Endothelial cell of umbilical vein (primary cell): ENCODE measurements around the gene B4GALNT4. TPM values are rescaled to one million over a fixed set of nuclear protein-coding genes. Genes with fewer than 3 reads are reported as not detected.

Experiments used
- BruUV-seq: library from RNA; stranded (reverse); fragments of 400-500 nt; replicated peaks from 2 replicates; lab custom pipeline; 2021; lab: Mats Ljungman, UMichigan
- CTCF ChIA-PET: fragments of 300-600, 350-600 bp; sonication (Branson Sonifier 250); formaldehyde crosslinking; loops from one replicate; lab custom pipeline; 2021; ENCODE audit warnings: antibody characterized with exemption, inconsistent platforms; lab: Charles Lee
- POLR2A ChIA-PET: fragments of 300-600, 350-600 bp; sonication (Branson Sonifier 250); formaldehyde crosslinking; loops from one replicate; lab custom pipeline; 2021; ENCODE audit warnings: antibody characterized with exemption, inconsistent platforms; lab: Charles Lee
- DNase-seq: peaks from one replicate; pipeline ENCODE4 v3.0.0-alpha.2; 2011; ENCODE audit warnings: low read depth, low spot score
- FAIRE-seq: peaks from 2 replicates; lab custom pipeline; 2011; peaks lifted over from hg19 to GRCh38; lab: Jason Lieb, UNC
- H2AFZ ChIP-seq: 2 replicates; pipeline ENCODE4 v1.6.0; 2012; ENCODE audit warnings: low read depth, low read length, control low read depth, inconsistent platforms
- H3K27ac ChIP-seq: 2 replicates; pipeline ENCODE4 v1.5.1; 2011; ENCODE audit warnings: low read depth, mild to moderate bottlenecking, control low read depth, low read length, moderate library complexity; ENCODE audit not compliant: insufficient read depth
- H3K27me3 ChIP-seq, 2 experiments: 2 replicates each; pipeline versions ENCODE4 v1.6.0 to v1.6.1; 2011; ENCODE audit warnings: low read length in 2 of 2, mixed read lengths in 1 of 2; ENCODE audit not compliant: control insufficient read depth in 2 of 2, insufficient read depth in 2 of 2
- H3K36me3 ChIP-seq, 2 experiments: 2 replicates in 1 of 2; 3 replicates in 1 of 2; pipeline ENCODE4 v1.5.1; 2011; ENCODE audit warnings: low read length in 2 of 2, mild to moderate bottlenecking in 1 of 2, moderate library complexity in 1 of 2; ENCODE audit not compliant: control insufficient read depth in 2 of 2, insufficient read depth in 2 of 2; ENCODE audit errors: extremely low read depth in 1 of 2
- H3K4me1 ChIP-seq: 3 replicates; pipeline ENCODE4 v1.5.1; 2011; ENCODE audit warnings: mild to moderate bottlenecking, low read length; ENCODE audit not compliant: control insufficient read depth, insufficient read depth; ENCODE audit errors: extremely low read depth
- H3K4me2 ChIP-seq: 2 replicates; pipeline ENCODE4 v1.6.1; 2011; ENCODE audit warnings: low read length, control low read depth, mixed read lengths; ENCODE audit not compliant: insufficient read depth
- H3K4me3 ChIP-seq, 3 experiments: fragments of 200-600 bp in 1 of 3; sonication (generic), shearing (Covaris generic) in 1 of 3; replicated peaks in 1 of 3; 2 replicates each; pipeline ENCODE4 v1.5.1; 2011 to 2016; ENCODE audit warnings: control low read depth in 3 of 3, low read length in 3 of 3, mild to moderate bottlenecking in 2 of 3, inconsistent platforms in 1 of 3, low read depth in 1 of 3, moderate library complexity in 1 of 3; ENCODE audit not compliant: insufficient read depth in 1 of 3
- H3K79me2 ChIP-seq: 2 replicates; pipeline ENCODE4 v1.6.0; 2012; ENCODE audit warnings: low read length, inconsistent platforms; ENCODE audit not compliant: control insufficient read depth, insufficient read depth
- H3K9ac ChIP-seq: replicated peaks from 2 replicates; pipeline ENCODE3; 2011; ENCODE audit warnings: low read length, control low read depth; ENCODE audit not compliant: insufficient read depth; ENCODE audit errors: extremely low read depth
- H3K9me1 ChIP-seq: replicated peaks from 3 replicates; pipeline ENCODE4 v1.6.0; 2011; ENCODE audit warnings: mild to moderate bottlenecking, low read length; ENCODE audit not compliant: control insufficient read depth, insufficient read depth; ENCODE audit errors: extremely low read depth
- H3K9me3 ChIP-seq: replicated peaks from 2 replicates; pipeline ENCODE4 v1.5.1; 2012; ENCODE audit warnings: low read length, inconsistent platforms; ENCODE audit not compliant: control insufficient read depth, insufficient read depth
- H4K20me1 ChIP-seq: replicated peaks from 2 replicates; pipeline ENCODE3; 2011; ENCODE audit warnings: mild to moderate bottlenecking, low read length; ENCODE audit not compliant: control insufficient read depth, insufficient read depth; ENCODE audit errors: extremely low read depth
- EZH2 ChIP-seq: IDR thresholded peaks from 2 replicates; pipeline ENCODE4 v1.6.1; 2012; ENCODE audit warnings: borderline replicate concordance, low read depth, mild to moderate bottlenecking, moderate library complexity, low read length, inconsistent platforms; ENCODE audit not compliant: severe bottlenecking
- FOS ChIP-seq: IDR thresholded peaks from 2 replicates; pipeline ENCODE4 v1.6.1; 2011; ENCODE audit warnings: mild to moderate bottlenecking, low read length, moderate library complexity, borderline replicate concordance; ENCODE audit not compliant: insufficient read depth
- GATA2 ChIP-seq: IDR thresholded peaks from 2 replicates; pipeline ENCODE4 v1.7.0; 2011; ENCODE audit warnings: low read depth, mild to moderate bottlenecking, moderate library complexity, mixed read lengths, low read length; ENCODE audit not compliant: insufficient read length, insufficient read depth
- JUN ChIP-seq: IDR thresholded peaks from 2 replicates; pipeline ENCODE4 v1.6.1; 2011; ENCODE audit warnings: borderline replicate concordance, low read depth; ENCODE audit not compliant: insufficient read length, insufficient read depth
- MYC ChIP-seq: IDR thresholded peaks from one replicate; pipeline ENCODE4 v1.6.1; 2011; ENCODE audit warnings: mild to moderate bottlenecking, low read depth, low read length
- POLR2A ChIP-seq: IDR thresholded peaks from 2 replicates; pipeline ENCODE4 v1.6.1; 2012; ENCODE audit warnings: low read depth, mild to moderate bottlenecking, control low read depth, low read length
- POLR2AphosphoS5 ChIP-seq: IDR thresholded peaks from 2 replicates; pipeline ENCODE4 v1.6.1; 2012; ENCODE audit warnings: low read depth, mild to moderate bottlenecking, control low read depth, low read length, moderate library complexity; ENCODE audit not compliant: insufficient read depth
- dilution Hi-C: fragments of 300-500 bp; cut with MboI; formaldehyde crosslinking; loops from one replicate; pipeline ENCODE4 v1.15.0; 2019; ENCODE audit warnings: low sequenced_read_pairs; ENCODE audit not compliant: extremely low pct_ligation_motif_present
- intact Hi-C: fragments of 100-400 bp; cut with micrococcal nuclease; formaldehyde crosslinking; loops from one replicate; pipeline ENCODE4 v1.10.0; 2022
- polyA plus RNA-seq, 4 experiments: library from polyadenylated mRNA; depleted of rRNA in 3 of 4; stranded (reverse) in 3 of 4; unstranded in 1 of 4; fragments of >200 nt; gene quantifications; 2 replicates each; pipeline versions ENCODE4 v1.2.1 to v1.2.3, GENCODE V29; 2011 to 2012; ENCODE audit warnings: missing spikeins in 1 of 4
- total RNA-seq: library from RNA; stranded (reverse); gene quantifications from 2 replicates; pipeline ENCODE4 v1.2.3, GENCODE V29; 2021
- TF ChIP-seq, protein P1 (sequence below), 2 donors: IDR thresholded peaks; 1 replicate in 1 of 2; 2 replicates in 1 of 2; pipeline ENCODE4 v1.5.1; 2011; ENCODE audit warnings: low read length in 2 of 2, mild to moderate bottlenecking in 2 of 2, moderate library complexity in 2 of 2, control low read depth in 1 of 2, inconsistent platforms in 1 of 2, low read depth in 1 of 2; ENCODE audit not compliant: insufficient read depth in 1 of 2; ENCODE audit errors: extremely low read depth in 1 of 2
- TF ChIP-seq, protein P2 (sequence below): IDR thresholded peaks from 2 replicates; pipeline ENCODE4 v1.6.1; 2011; ENCODE audit not compliant: insufficient read depth, insufficient read length

Gene B4GALNT4
- total and polyA plus RNA-seq, 2 donors (not counting 3 experiments of a cell fraction or from before 2014, with no cell fraction given): 9.2 to 9.6 TPM

GRCh38 chr11:386483-386882 lies 17.2 kb downstream of the B4GALNT4 start:
- ChIA-PET POLR2A (no interaction called here), CTCF (interaction anchor here (0.9 to 2.7 kb wide), 3 partner anchors 10 to 18 kb away, joined by 3 to 13 read pairs (median 6); no protein-coding TSS in a partner anchor)
- DNase-seq: no peak
- H4K20me1 ChIP-seq: no peaks in the 10 kb centered on the region
- H3K9me3 ChIP-seq: no peaks in the 10 kb centered on the region
- intact Hi-C loops: no loop called here
- no peak overlapping the region for H3K4me2 ChIP-seq
- H2AFZ ChIP-seq: no peak overlapping the region
- no peak overlapping the region for H3K27ac ChIP-seq
- H3K27me3 ChIP-seq: peaks cover 0 to 4% of the 10 kb centered on the region in 2 experiments
- no peak for FAIRE-seq
- no peak overlapping the region for H3K4me3 ChIP-seq
- no peaks in the 10 kb centered on the region for H3K36me3 ChIP-seq
- no peak overlapping the region for H3K9ac ChIP-seq
- no peaks in the 10 kb centered on the region for H3K4me1 ChIP-seq
- TF ChIP-seq GATA2 (no peak), EZH2 (no peak), FOS (no peak), POLR2AphosphoS5 (no peak), MYC (no peak), POLR2A (no peak), JUN (no peak)
- TF ChIP-seq, protein P1, sequence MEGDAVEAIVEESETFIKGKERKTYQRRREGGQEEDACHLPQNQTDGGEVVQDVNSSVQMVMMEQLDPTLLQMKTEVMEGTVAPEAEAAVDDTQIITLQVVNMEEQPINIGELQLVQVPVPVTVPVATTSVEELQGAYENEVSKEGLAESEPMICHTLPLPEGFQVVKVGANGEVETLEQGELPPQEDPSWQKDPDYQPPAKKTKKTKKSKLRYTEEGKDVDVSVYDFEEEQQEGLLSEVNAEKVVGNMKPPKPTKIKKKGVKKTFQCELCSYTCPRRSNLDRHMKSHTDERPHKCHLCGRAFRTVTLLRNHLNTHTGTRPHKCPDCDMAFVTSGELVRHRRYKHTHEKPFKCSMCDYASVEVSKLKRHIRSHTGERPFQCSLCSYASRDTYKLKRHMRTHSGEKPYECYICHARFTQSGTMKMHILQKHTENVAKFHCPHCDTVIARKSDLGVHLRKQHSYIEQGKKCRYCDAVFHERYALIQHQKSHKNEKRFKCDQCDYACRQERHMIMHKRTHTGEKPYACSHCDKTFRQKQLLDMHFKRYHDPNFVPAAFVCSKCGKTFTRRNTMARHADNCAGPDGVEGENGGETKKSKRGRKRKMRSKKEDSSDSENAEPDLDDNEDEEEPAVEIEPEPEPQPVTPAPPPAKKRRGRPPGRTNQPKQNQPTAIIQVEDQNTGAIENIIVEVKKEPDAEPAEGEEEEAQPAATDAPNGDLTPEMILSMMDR (IDR thresholded peaks at IDR 0.05; ENCODE audit: extremely low read depth in 1 of 2, insufficient read depth in 1 of 2, low read depth in 1 of 2, low read length in 2 of 2): no peak
- TF ChIP-seq, protein P2, sequence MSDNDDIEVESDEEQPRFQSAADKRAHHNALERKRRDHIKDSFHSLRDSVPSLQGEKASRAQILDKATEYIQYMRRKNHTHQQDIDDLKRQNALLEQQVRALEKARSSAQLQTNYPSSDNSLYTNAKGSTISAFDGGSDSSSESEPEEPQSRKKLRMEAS: no peak
- no peaks in the 10 kb centered on the region for H3K79me2 ChIP-seq
- H3K9me1 ChIP-seq: no peaks in the 10 kb centered on the region
- dilution Hi-C loops: no loop called here
- no TSS peak for BruUV-seq
